ENCODE results near the gene KDF1.

Gene KDF1

GRCh38 chr1:26959722-26960624, at the start of gene KDF1:
TSS of gene KDF1 (minus strand) at chr1:26960468. CDS start at chr1:26952380, 8,088 bp downstream.
- no peak for DNase-seq

GRCh38 chr1:27009601-27010197, 49.4 kb upstream of the KDF1 start:
- DNase-seq = no peak

- DNase-seq = no peak
Measured at GRCh38 chr1:27007909-27008582, 47.8 kb upstream of the KDF1 start.

- no peak for DNase-seq
Measured at GRCh38 chr1:27006683-27007082, 46.4 kb upstream of the KDF1 start.

GRCh38 chr1:27005648-27006496, 45.6 kb upstream of the KDF1 start:
- DNase-seq = no peak

- no peak for DNase-seq
Measured at GRCh38 chr1:27005166-27005530, 44.9 kb upstream of the KDF1 start.

- DNase-seq = no peak
Measured at GRCh38 chr1:27004471-27005165, 44.4 kb upstream of the KDF1 start.

- DNase-seq = no peak
Measured at GRCh38 chr1:27003745-27004470, 43.6 kb upstream of the KDF1 start.

- no peak for DNase-seq
Measured at GRCh38 chr1:27001570-27002360, 41.5 kb upstream of the KDF1 start.

- DNase-seq = no peak
Measured at GRCh38 chr1:27000817-27001460, 40.7 kb upstream of the KDF1 start.

- no peak for DNase-seq
Measured at GRCh38 chr1:27000090-27000816, 40.0 kb upstream of the KDF1 start.

- no peak for DNase-seq
Measured at GRCh38 chr1:26999440-26999987, 39.2 kb upstream of the KDF1 start.

GRCh38 chr1:26998429-26999300, 38.4 kb upstream of the KDF1 start:
- no peak for DNase-seq

GRCh38 chr1:26996665-26997064, 36.4 kb upstream of the KDF1 start:
- DNase-seq = no peak

GRCh38 chr1:26996024-26996423, 35.8 kb upstream of the KDF1 start:
- no peak for DNase-seq

- no peak for DNase-seq
Measured at GRCh38 chr1:26994787-26995517, 34.7 kb upstream of the KDF1 start.

GRCh38 chr1:26994020-26994786, 33.9 kb upstream of the KDF1 start:
- DNase-seq = no peak

Data from NCI-H446 treated with DMSO at 0.1 percent for 48 hours (cell line).